ENCODE data around the gene XAF1. TPM values are rescaled to one million over a fixed set of nuclear protein-coding genes. Genes with fewer than 3 reads are reported as not detected.

The XAF1 gene
- 100 to 1,000 TPM in 2 of 6 donors, 10 to 100 TPM in 4; 24.3 to 245 (median 75.2) TPM for total RNA-seq

GRCh38 chr17:6755731-6756184 is at the start of gene XAF1:
XAF1 (plus strand) TSS chr17:6756046; CDS start chr17:6756079, 33 bp downstream.
- peak; percentile 38 to 46 for DNase-seq
- peak; percentile 3 to 70 for ATAC-seq (ENCODE audit: low FRiP score in 2 of 2)
- peak within 1 kb of the TSS; percentile 84 to 91 (median 90) for H3K27ac ChIP-seq
- H3K4me1 ChIP-seq: peaks cover 46 to 52% (median 48%) of the 10 kb centered on the region in 4 donors
- peak within 1 kb of the TSS; percentile 54 to 69 (median 63) for H3K4me3 ChIP-seq
- H3K27me3 ChIP-seq: no peaks in the 10 kb centered on the region
- WGBS, 2 donors: 8 to 10% methylated on average over 14 of the region's 14 CpGs
- H3K36me3 ChIP-seq: peaks cover 0 to 27% (median 17%) of the 10 kb centered on the region in 4 donors
- TF ChIP-seq POLR2AphosphoS5 (IDR thresholded peaks at IDR 0.05) (peak in 1 of 2 donors; percentile 23), EP300 (IDR thresholded peaks at IDR 0.05) (no peak), CTCF (IDR thresholded peaks at IDR 0.05) (no peak), POLR2A (IDR thresholded peaks at IDR 0.05) (peak in 2 of 4 donors; percentile 12 to 60)
- H3K9me3 ChIP-seq: no peaks in the 10 kb centered on the region

GRCh38 chr17:6706499-6706898 is 49.3 kb upstream of the XAF1 start:
- no peak overlapping the region for H3K27ac ChIP-seq
- peaks cover 0 to 3% (median 0%) of the 10 kb centered on the region in 4 donors for H3K27me3 ChIP-seq
- DNase-seq: peak in 1 of 2 donors; percentile 70
- no peak overlapping the region for H3K4me3 ChIP-seq
- TF ChIP-seq POLR2A (IDR thresholded peaks at IDR 0.05): no peak
- TF ChIP-seq CTCF (IDR thresholded peaks at IDR 0.05): no peak
- TF ChIP-seq POLR2AphosphoS5 (IDR thresholded peaks at IDR 0.05): no peak
- no peaks in the 10 kb centered on the region for H3K9me3 ChIP-seq
- H3K36me3 ChIP-seq: no peaks in the 10 kb centered on the region
- 85 to 88% methylated on average over 7 to 12 of the region's 14 CpGs for WGBS, 2 donors
- no peaks in the 10 kb centered on the region for H3K4me1 ChIP-seq
- peak in 1 of 2 donors; percentile 5 for ATAC-seq (ENCODE audit: low FRiP score in 2 of 2)

DNA sequence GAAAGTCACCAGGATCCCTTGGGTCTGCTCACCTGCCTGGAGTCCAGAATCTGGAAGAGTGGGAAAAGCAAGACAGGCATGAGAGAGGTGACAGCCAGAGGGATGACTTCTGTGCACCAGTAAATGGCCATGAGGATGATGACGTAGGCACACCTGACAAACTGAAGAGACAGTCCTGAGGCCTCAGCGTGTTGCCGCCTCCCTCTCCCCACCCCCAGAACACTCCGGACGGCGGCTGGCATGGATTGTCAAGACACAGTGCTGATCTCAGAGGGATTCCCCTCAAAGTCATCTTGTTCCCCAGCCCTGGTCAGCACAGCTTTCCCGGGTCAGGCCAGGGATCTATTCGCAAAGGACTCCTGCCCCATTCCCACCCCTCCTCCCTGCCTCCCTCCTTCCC is 48.9 kb upstream of the XAF1 start:
- 73 to 74% methylated on average over 8 of the region's 8 CpGs for WGBS, 2 donors
- H3K4me1 ChIP-seq: peaks cover 0 to 3% (median under 1%) of the 10 kb centered on the region in 4 donors
- no peak overlapping the region for H3K27ac ChIP-seq
- no peak for ATAC-seq (ENCODE audit: low FRiP score in 2 of 2)
- H3K27me3 ChIP-seq: peaks cover 0 to 3% (median 0%) of the 10 kb centered on the region in 4 donors
- TF ChIP-seq EP300 (IDR thresholded peaks at IDR 0.05): no peak
- TF ChIP-seq CTCF (IDR thresholded peaks at IDR 0.05): no peak
- TF ChIP-seq POLR2AphosphoS5 (IDR thresholded peaks at IDR 0.05): no peak
- TF ChIP-seq POLR2A (IDR thresholded peaks at IDR 0.05): no peak
- no peak overlapping the region for H3K4me3 ChIP-seq
- H3K9me3 ChIP-seq: no peaks in the 10 kb centered on the region
- H3K36me3 ChIP-seq: no peaks in the 10 kb centered on the region
- no peak for DNase-seq

- no peak for ATAC-seq (ENCODE audit: low FRiP score in 2 of 2)
- TF ChIP-seq EP300 (IDR thresholded peaks at IDR 0.05): no peak
- TF ChIP-seq POLR2AphosphoS5 (IDR thresholded peaks at IDR 0.05): no peak
- TF ChIP-seq CTCF (IDR thresholded peaks at IDR 0.05): no peak
- no peak for TF ChIP-seq POLR2A (IDR thresholded peaks at IDR 0.05)
These were observed 47.4 kb upstream of the XAF1 start for GRCh38 chr17:6708357-6708961.

More at GRCh38 chr17:6708357-6708961, 47.4 kb upstream of the XAF1 start:
- Histone ChIP-seq H3K36me3 (no peaks in the 10 kb centered on the region), H3K27ac (no peak overlapping the region), H3K9me3 (no peaks in the 10 kb centered on the region), H3K4me3 (no peak overlapping the region), H3K27me3 (peaks cover 0 to 18% (median 1%) of the 10 kb centered on the region in 4 donors), H3K4me1 (peaks cover 4 to 17% (median 12%) of the 10 kb centered on the region in 4 donors)
- 89 to 91% methylated on average over 12 of the region's 12 CpGs for WGBS, 2 donors
- DNase-seq: no peak
